ENCODE data around the gene F8. TPM values are rescaled to one million over a fixed set of nuclear protein-coding genes. Genes with fewer than 3 reads are reported as not detected.

The F8 gene
- total RNA-seq, 1 donor from 2014 or later, result 37.5 TPM

DNA sequence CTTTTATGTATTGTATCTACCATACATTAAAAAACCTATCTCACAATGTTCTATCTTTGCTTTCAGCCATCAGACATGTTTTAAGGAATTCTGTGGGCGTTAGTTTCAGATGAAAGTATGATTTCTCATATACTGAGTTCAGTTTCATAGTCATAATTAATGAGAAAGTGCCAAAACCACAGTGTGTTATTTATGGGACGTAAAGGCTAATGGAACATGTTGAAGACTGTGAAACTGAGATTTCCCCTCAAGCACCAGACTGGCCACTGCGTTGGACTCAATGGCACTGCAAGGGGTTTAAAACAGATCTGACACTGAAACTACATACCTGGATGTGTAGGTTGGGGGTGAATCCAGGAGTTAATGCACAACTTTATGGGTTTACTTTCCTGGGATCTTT is 32.0 kb downstream of the F8 start:
- H3K4me3 ChIP-seq, result no peak overlapping the region
- no peaks in the 10 kb centered on the region for H3K36me3 ChIP-seq
- H3K27ac ChIP-seq, result no peak overlapping the region
- no peak for DNase-seq
- H3K9me3 ChIP-seq, result no peaks in the 10 kb centered on the region
- intact Hi-C loops (cut with DNase I), result no loop called here
- ATAC-seq, result no peak
- TF ChIP-seq CTCF (IDR thresholded peaks at IDR 0.05), result no peak
- no peaks in the 10 kb centered on the region for H3K27me3 ChIP-seq (ENCODE audit: low read depth)
- no peaks in the 10 kb centered on the region for H3K4me1 ChIP-seq

GRCh38 chrX:154988719-154989118 is 33.8 kb downstream of the F8 start:
- Histone ChIP-seq H3K36me3 (no peaks in the 10 kb centered on the region), H3K27ac (no peak overlapping the region), H3K4me1 (no peaks in the 10 kb centered on the region), H3K9me3 (no peaks in the 10 kb centered on the region), H3K4me3 (no peak overlapping the region), H3K27me3 (ENCODE audit: low read depth) (no peaks in the 10 kb centered on the region)
- ATAC-seq (no peak), DNase-seq (no peak)
- intact Hi-C loops (cut with DNase I), result loop anchor here (10.0 kb wide), 1 partner anchor 46 kb away; no protein-coding TSS in a partner anchor
- no peak for TF ChIP-seq CTCF (IDR thresholded peaks at IDR 0.05)

- Histone ChIP-seq H3K36me3 (no peaks in the 10 kb centered on the region), H3K4me1 (no peaks in the 10 kb centered on the region), H3K27ac (no peak overlapping the region), H3K9me3 (no peaks in the 10 kb centered on the region), H3K4me3 (no peak overlapping the region), H3K27me3 (ENCODE audit: low read depth) (no peaks in the 10 kb centered on the region)
- TF ChIP-seq CTCF (IDR thresholded peaks at IDR 0.05), result no peak
- intact Hi-C loops (cut with DNase I), result loop anchor here (10.0 kb wide), 1 partner anchor 47 kb away; no protein-coding TSS in a partner anchor
- no peak for ATAC-seq
- no peak for DNase-seq
Observed at GRCh38 chrX:154987940-154988339, 34.6 kb downstream of the F8 start.

DNA sequence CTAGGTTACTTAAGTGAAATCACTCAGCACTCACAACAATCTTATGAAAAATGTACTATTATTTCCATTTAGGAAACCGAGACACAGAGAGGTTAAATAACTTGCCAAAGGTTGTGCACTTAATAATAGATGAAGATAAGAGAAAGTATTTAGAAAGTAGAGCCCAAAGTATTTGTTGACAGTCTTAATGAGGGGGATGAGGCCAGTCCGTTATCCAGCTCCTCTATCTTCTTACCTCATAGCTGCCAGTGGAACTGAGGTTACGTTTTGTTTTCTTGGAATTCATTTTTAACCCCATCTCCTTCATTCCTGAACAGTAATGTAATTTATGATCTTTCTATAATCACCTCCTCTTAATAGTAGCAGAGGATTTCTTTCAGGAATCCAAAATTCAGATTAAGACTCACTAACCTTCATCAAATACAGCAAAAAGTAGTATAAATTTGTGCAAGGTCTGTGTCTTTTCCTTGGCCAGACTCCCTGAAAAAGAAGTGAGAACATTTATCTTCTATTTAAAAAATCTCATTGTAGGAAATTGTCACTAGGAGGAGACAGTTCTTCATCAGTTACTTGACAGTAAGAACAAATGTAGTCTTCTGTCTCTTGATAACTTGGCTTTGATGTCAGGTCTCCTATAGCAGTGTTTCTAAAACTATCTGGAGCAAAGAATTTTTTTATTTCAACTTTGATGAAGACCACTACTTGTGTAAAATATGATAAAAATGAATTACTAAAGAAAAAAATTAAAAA is 35.5 kb downstream of the F8 start:
- intact Hi-C loops (cut with DNase I), result loop anchor here (10.0 kb wide), 1 partner anchor 48 kb away; no protein-coding TSS in a partner anchor
- TF ChIP-seq CTCF (IDR thresholded peaks at IDR 0.05), result no peak
- no peaks in the 10 kb centered on the region for H3K4me1 ChIP-seq
- no peaks in the 10 kb centered on the region for H3K9me3 ChIP-seq
- no peak overlapping the region for H3K27ac ChIP-seq
- H3K36me3 ChIP-seq, result no peaks in the 10 kb centered on the region
- ATAC-seq (no peak), DNase-seq (no peak)
- H3K27me3 ChIP-seq (ENCODE audit: low read depth), result no peaks in the 10 kb centered on the region
- H3K4me3 ChIP-seq, result no peak overlapping the region

GRCh38 chrX:154981116-154981411 is 41.5 kb downstream of the F8 start:
- H3K4me3 ChIP-seq, result peak overlapping the region; percentile 42

More at GRCh38 chrX:154981116-154981411, 41.5 kb downstream of the F8 start:
- H3K9me3 ChIP-seq, result no peaks in the 10 kb centered on the region
- no peaks in the 10 kb centered on the region for H3K27me3 ChIP-seq (ENCODE audit: low read depth)
- no peaks in the 10 kb centered on the region for H3K4me1 ChIP-seq
- no peak for ATAC-seq
- H3K27ac ChIP-seq, result no peak overlapping the region
- no peaks in the 10 kb centered on the region for H3K36me3 ChIP-seq
- DNase-seq, result no peak
- intact Hi-C loops (cut with DNase I), result loop anchor here (10.0 kb wide), 1 partner anchor 54 kb away; no protein-coding TSS in a partner anchor
- TF ChIP-seq CTCF (IDR thresholded peaks at IDR 0.05), result no peak

All from lower lobe of right lung (tissue), 2 donors.